Measurements from ENCODE around the gene GNAT1.

Gene GNAT1

DNA sequence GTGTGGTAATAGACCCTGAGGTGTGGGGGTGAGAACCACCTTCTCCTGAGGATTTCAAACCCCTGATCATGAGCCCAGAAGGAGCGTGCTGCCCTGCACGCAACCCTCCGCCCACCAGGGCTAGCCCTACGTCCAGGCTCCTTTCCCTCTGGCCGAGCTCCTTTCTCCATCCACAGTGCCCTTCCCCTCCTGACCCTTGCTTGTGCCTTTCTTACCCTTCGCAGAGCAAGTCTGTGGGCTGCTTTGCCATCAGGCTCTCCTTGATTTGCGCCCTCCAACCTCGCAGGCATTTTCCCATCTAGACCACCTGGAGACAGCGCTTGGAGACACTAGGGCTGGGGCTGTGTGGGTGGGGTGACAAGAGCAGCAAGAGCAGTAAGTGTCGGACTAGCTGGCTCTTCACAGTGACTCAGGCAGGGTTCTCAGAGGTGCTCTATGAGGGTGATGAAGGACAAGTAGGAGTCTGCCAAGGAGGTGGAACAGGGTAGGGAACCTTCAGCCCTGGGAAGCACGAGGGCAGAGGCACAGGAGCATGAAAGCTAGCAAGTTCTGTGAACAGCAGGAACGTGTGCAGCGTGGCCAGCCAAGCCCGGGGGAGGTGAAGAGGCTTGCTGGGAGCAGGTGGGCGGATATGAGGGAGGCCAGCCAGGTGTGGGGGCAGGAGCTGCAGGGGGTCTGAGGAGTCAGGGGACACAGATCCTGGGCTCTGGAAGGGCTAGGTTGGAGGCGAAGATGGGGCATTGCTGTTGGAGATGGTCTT lies 11.1 kb downstream of the GNAT1 start:
- Histone ChIP-seq H3K36me3 (ENCODE audit: control insufficient read depth in 4 of 4, insufficient read depth in 4 of 4, low read length in 3 of 4) (no peaks in the 10 kb centered on the region), H3K4me1 (ENCODE audit: control extremely low read depth in 1 of 4, control insufficient read depth in 4 of 4, insufficient read depth in 4 of 4, low read length in 3 of 4) (peaks cover 0 to 17% (median 12%) of the 10 kb centered on the region in 4 experiments), H3K27ac (ENCODE audit: insufficient read depth in 1 of 2, low read depth in 1 of 2, low read length in 2 of 2, poor library complexity in 1 of 2, severe bottlenecking in 2 of 2) (no peak overlapping the region), H3K4me3 (ENCODE audit: control insufficient read depth in 1 of 7, extremely low read depth in 1 of 7, insufficient read depth in 4 of 7, low read depth in 2 of 7, low read length in 6 of 7) (no peak overlapping the region), H3K27me3 (replicated peaks in 2 of 5; ENCODE audit: control insufficient read depth in 4 of 5, insufficient read depth in 5 of 5, low read length in 4 of 5) (peaks cover 0 to 52% (median 31%) of the 10 kb centered on the region in 5 experiments), H3K9me3 (ENCODE audit: control extremely low read depth in 1 of 5, control insufficient read depth in 4 of 5, insufficient read depth in 2 of 5, low read depth in 1 of 5, low read length in 4 of 5) (no peaks in the 10 kb centered on the region)
- no peak for DNase-seq
- 95% methylated on average over 15 of the region's 16 CpGs for WGBS (ENCODE audit: insufficient coverage)
- CTCF ChIA-PET, result interaction anchor here (1.5 to 69.0 kb wide), 4 partner anchors 10 to 121 kb away, joined by 4 to 1875 read pairs (median 85); partner anchors contain the start of genes GNAI2, GNAT1, LSMEM2 and SEMA3B
- POLR2A ChIA-PET, result no interaction called here

DNA sequence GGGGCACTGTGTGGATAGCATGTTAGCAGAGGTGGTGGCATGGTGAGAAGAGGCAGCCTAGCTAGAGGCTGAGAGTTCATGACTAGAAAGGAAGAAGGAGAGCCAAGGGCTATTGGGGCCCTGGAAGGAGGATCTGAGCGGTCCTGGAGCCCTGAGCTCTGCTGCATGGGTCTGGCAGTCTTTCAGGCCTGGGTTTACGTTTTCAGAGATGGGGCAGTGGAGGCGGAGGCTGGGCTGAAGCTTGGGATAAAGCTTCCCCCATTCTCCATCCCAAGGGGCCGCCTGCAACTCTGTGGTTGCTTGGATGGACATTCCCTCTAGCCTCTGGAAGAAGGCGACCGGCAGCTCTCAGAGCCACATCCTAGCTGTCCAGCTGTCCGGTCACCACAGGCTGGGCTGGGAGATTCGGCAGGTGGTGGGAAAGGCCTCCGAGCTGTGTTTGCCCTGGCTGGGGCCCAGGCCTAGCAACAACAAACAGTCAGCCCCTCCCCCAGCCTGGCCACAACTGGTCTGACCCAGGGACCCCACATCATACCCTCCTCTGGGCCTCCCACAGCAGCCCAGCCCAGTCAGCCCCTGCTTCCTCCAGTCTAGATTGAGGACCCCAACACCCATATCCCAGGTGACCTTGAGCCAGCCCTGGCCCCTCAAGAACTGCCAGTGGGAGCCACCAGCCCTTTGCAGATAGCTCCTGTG lies 11.9 kb downstream of the GNAT1 start:
- ChIA-PET CTCF (interaction anchor here (1.5 to 69.0 kb wide), 4 partner anchors 11 to 120 kb away, joined by 4 to 1875 read pairs (median 85); partner anchors contain the start of genes GNAI2, GNAT1, LSMEM2 and SEMA3B), POLR2A (no interaction called here)
- H3K4me3 ChIP-seq (ENCODE audit: control insufficient read depth in 1 of 7, extremely low read depth in 1 of 7, insufficient read depth in 4 of 7, low read depth in 2 of 7, low read length in 6 of 7), result no peak overlapping the region
- no peak overlapping the region for H3K27ac ChIP-seq (ENCODE audit: insufficient read depth in 1 of 2, low read depth in 1 of 2, low read length in 2 of 2, poor library complexity in 1 of 2, severe bottlenecking in 2 of 2)
- no peak for DNase-seq
- no peaks in the 10 kb centered on the region for H3K9me3 ChIP-seq (ENCODE audit: control extremely low read depth in 1 of 5, control insufficient read depth in 4 of 5, insufficient read depth in 2 of 5, low read depth in 1 of 5, low read length in 4 of 5)
- 97% methylated on average over 6 of the region's 9 CpGs for WGBS (ENCODE audit: insufficient coverage)
- peaks cover 0 to 17% (median 12%) of the 10 kb centered on the region in 4 experiments for H3K4me1 ChIP-seq (ENCODE audit: control extremely low read depth in 1 of 4, control insufficient read depth in 4 of 4, insufficient read depth in 4 of 4, low read length in 3 of 4)
- H3K27me3 ChIP-seq (replicated peaks in 2 of 5; ENCODE audit: control insufficient read depth in 4 of 5, insufficient read depth in 5 of 5, low read length in 4 of 5), result peaks cover 0 to 52% (median 33%) of the 10 kb centered on the region in 5 experiments
- H3K36me3 ChIP-seq (ENCODE audit: control insufficient read depth in 4 of 4, insufficient read depth in 4 of 4, low read length in 3 of 4), result no peaks in the 10 kb centered on the region

DNA sequence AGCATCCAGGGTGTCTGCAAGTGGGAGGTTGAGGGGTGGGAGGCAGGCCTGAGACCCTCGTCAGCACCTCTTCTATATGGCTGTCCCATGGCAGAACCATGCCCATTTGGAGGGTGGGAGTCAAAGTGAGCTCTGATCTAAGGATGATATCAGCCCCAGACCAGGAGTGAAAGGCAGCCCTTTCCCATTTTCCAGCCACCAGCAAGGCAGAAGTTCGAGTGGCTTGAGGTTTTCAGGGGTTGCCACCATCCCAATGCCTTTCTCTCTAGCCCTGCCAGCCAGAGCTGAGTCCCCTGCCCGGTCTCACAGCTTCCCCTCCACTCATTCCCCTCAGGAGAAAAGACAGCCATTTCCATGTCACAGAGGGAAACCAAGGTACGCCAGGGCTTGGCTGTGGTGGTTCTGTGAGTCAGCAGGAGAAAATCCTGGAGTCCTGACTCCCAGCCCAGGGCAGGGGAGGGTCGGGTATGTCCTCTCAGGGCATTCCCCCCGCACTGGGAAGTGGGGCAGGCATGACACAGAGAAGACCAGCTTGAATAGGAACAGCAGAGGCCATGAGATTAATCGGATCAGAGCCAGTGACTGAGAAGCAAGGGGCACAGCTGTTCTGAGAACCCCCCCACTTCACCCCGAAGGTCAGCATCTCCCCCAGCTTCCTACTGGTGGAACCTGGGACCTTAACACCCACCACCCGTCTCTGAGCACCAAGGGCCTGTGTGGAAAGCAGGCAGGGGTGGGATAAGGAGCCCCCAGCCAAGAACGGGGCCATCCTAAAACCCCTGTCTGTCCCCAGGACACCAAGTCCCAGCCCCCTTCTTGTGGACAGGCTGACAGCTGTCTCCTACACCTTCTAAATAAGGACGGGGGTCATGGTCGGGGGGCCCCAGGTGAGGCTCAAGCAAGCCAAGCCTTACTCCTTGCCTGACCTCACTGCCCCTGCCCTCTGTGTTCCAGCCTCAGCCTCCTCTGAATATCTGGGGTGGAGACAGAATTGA lies 12.7 kb downstream of the GNAT1 start:
- no peaks in the 10 kb centered on the region for H3K9me3 ChIP-seq (ENCODE audit: control extremely low read depth in 1 of 5, control insufficient read depth in 4 of 5, insufficient read depth in 2 of 5, low read depth in 1 of 5, low read length in 4 of 5)
- peaks cover 0 to 52% (median 33%) of the 10 kb centered on the region in 5 experiments for H3K27me3 ChIP-seq (replicated peaks in 2 of 5; ENCODE audit: control insufficient read depth in 4 of 5, insufficient read depth in 5 of 5, low read length in 4 of 5)
- no peaks in the 10 kb centered on the region for H3K36me3 ChIP-seq (ENCODE audit: control insufficient read depth in 4 of 4, insufficient read depth in 4 of 4, low read length in 3 of 4)
- no peak for DNase-seq
- CTCF ChIA-PET, result interaction anchor here (1.5 to 69.0 kb wide), 3 partner anchors 12 to 45 kb away, joined by 4 to 1875 read pairs (median 166); partner anchors contain the start of genes GNAI2, GNAT1, LSMEM2 and SEMA3B
- H3K27ac ChIP-seq (ENCODE audit: insufficient read depth in 1 of 2, low read depth in 1 of 2, low read length in 2 of 2, poor library complexity in 1 of 2, severe bottlenecking in 2 of 2), result no peak overlapping the region
- H3K4me3 ChIP-seq (ENCODE audit: control insufficient read depth in 1 of 7, extremely low read depth in 1 of 7, insufficient read depth in 4 of 7, low read depth in 2 of 7, low read length in 6 of 7), result no peak overlapping the region
- 75% methylated on average over 8 of the region's 12 CpGs for WGBS (ENCODE audit: insufficient coverage)
- POLR2A ChIA-PET, result interaction anchor here (0.5 kb wide), 1 partner anchor 93 kb away, joined by 3 read pairs; no protein-coding TSS in a partner anchor
- peaks cover 0 to 17% (median 12%) of the 10 kb centered on the region in 4 experiments for H3K4me1 ChIP-seq (ENCODE audit: control extremely low read depth in 1 of 4, control insufficient read depth in 4 of 4, insufficient read depth in 4 of 4, low read length in 3 of 4)

DNA sequence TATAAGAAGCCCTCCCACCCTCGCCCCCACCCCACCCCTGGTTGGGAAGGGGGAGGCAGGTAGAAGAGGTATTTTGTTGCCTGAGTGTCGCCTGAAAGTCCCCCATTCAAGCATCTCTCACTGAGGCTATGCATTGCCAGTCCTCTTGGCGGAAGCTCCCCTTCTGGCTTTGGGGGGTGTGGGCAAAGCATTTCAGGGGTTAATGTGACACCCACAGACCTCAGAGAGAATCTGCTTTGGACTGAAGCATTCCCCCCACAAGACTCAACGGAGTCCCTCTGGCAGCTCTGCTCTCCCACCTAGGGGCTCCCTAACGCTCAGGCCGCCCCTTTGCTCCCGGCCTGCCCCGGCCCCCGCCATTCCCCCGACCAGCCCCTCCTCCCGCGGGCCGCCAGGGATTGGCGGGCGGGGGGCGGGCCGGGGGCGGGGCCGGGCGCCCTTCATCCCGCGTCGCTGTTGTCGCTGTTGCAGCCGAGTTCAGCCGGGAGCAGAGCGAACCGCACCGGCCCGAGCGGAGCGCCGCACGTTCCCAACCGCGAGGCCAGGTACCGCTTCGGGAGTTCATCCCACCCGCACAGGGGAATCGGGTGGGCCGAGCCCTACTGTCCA lies 13.5 kb downstream of the GNAT1 start, which contains the start of gene SLC38A3:
Gene SLC38A3 (plus strand): TSS at position 468 of the 609 bp plus-strand sequence. CDS start 8,929 bp downstream, outside the sequence.
- H3K9me3 ChIP-seq (ENCODE audit: control extremely low read depth in 1 of 5, control insufficient read depth in 4 of 5, insufficient read depth in 2 of 5, low read depth in 1 of 5, low read length in 4 of 5), result no peaks in the 10 kb centered on the region
- H3K36me3 ChIP-seq (ENCODE audit: control insufficient read depth in 4 of 4, insufficient read depth in 4 of 4, low read length in 3 of 4), result no peaks in the 10 kb centered on the region
- CTCF ChIA-PET, result interaction anchor here (14.3 to 69.0 kb wide), 2 partner anchors 13 to 45 kb away, joined by 166 to 1875 read pairs; partner anchors contain the start of genes GNAI2, GNAT1, LSMEM2 and SEMA3B
- peaks cover 0 to 52% (median 33%) of the 10 kb centered on the region in 5 experiments for H3K27me3 ChIP-seq (replicated peaks in 2 of 5; ENCODE audit: control insufficient read depth in 4 of 5, insufficient read depth in 5 of 5, low read length in 4 of 5)
- 0% methylated on average over 16 of the region's 41 CpGs for WGBS (ENCODE audit: insufficient coverage)
- H3K4me1 ChIP-seq (ENCODE audit: control extremely low read depth in 1 of 4, control insufficient read depth in 4 of 4, insufficient read depth in 4 of 4, low read length in 3 of 4), result peaks cover 0 to 17% (median 12%) of the 10 kb centered on the region in 4 experiments
- DNase-seq, result peak in 2 of 3 donors; percentile 44 to 46
- POLR2A ChIA-PET, result interaction anchor here (0.5 to 1.3 kb wide), 2 partner anchors 14 to 92 kb away, joined by 3 read pairs; no protein-coding TSS in a partner anchor
- H3K27ac ChIP-seq (ENCODE audit: insufficient read depth in 1 of 2, low read depth in 1 of 2, low read length in 2 of 2, poor library complexity in 1 of 2, severe bottlenecking in 2 of 2), result no peak within 1 kb of the TSS
- peak within 1 kb of the TSS; percentile 15 to 71 (median 23) for H3K4me3 ChIP-seq (ENCODE audit: control insufficient read depth in 1 of 7, extremely low read depth in 1 of 7, insufficient read depth in 4 of 7, low read depth in 2 of 7, low read length in 6 of 7)

DNA sequence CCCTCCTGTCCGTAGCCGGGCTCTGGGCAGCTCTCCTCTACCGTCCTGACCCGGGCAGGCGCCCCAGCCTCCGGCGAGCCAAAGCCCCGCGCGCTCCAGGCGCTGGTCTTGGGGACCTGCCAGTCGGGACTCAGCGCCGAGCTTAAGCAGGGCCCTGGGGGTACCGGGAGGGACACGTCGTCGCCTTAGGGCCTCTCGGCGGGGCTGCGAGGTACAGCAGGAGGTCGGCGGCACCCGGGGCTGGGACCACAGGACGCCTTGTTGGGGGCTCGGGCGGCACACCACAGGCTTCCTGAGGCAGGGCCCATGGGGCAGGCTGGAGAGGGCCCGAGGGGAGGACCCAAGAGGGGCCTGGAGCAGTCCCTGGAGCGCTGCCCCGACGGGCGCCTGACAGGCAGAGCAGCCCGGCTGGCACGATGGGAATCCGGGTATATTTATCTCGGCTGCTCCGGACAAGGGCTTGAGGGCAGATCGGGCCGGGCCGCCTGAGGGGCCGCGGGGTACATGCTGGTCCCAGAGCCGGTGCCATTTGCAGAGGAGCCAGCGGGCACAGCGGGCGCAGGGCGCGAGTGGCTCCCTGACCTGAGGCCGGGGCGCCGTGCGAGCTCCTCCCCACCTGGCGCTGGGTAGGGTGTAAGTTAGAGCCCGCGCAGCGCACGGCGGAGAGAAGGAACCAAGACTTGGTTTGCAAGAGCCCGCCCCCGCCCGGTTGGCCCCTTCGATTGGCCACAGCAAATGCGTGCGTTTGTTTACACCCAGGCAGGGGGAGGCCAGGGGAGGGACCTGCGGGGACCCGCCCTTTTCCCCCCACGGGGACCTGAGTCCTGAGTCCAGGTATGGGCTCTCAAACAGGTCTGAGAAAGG lies 14.2 kb downstream of the GNAT1 start:
- no peak overlapping the region for H3K27ac ChIP-seq (ENCODE audit: insufficient read depth in 1 of 2, low read depth in 1 of 2, low read length in 2 of 2, poor library complexity in 1 of 2, severe bottlenecking in 2 of 2)
- H3K9me3 ChIP-seq (ENCODE audit: control extremely low read depth in 1 of 5, control insufficient read depth in 4 of 5, insufficient read depth in 2 of 5, low read depth in 1 of 5, low read length in 4 of 5), result no peaks in the 10 kb centered on the region
- ChIA-PET POLR2A (interaction anchor here (0.6 to 1.3 kb wide), 2 partner anchors 13 to 32 kb away, joined by 3 read pairs; no protein-coding TSS in a partner anchor), CTCF (interaction anchor here (14.3 to 69.0 kb wide), 2 partner anchors 13 to 44 kb away, joined by 166 to 1875 read pairs; partner anchors contain the start of genes GNAI2, GNAT1, LSMEM2 and SEMA3B)
- H3K36me3 ChIP-seq (ENCODE audit: control insufficient read depth in 4 of 4, insufficient read depth in 4 of 4, low read length in 3 of 4), result no peaks in the 10 kb centered on the region
- H3K4me3 ChIP-seq (ENCODE audit: control insufficient read depth in 1 of 7, extremely low read depth in 1 of 7, insufficient read depth in 4 of 7, low read depth in 2 of 7, low read length in 6 of 7), result peak overlapping the region; percentile 15 to 71 (median 23)
- under 1% methylated on average over 66 of the region's 67 CpGs for WGBS (ENCODE audit: insufficient coverage)
- peaks cover 0 to 52% (median 33%) of the 10 kb centered on the region in 5 experiments for H3K27me3 ChIP-seq (replicated peaks in 2 of 5; ENCODE audit: control insufficient read depth in 4 of 5, insufficient read depth in 5 of 5, low read length in 4 of 5)
- peak; percentile 46 to 64 (median 60) for DNase-seq
- peaks cover 0 to 17% (median 12%) of the 10 kb centered on the region in 4 experiments for H3K4me1 ChIP-seq (ENCODE audit: control extremely low read depth in 1 of 4, control insufficient read depth in 4 of 4, insufficient read depth in 4 of 4, low read length in 3 of 4)

Data from common myeloid progenitor, CD34-positive (primary cell).